NB4 (cell line): Measurements from ENCODE around the gene KLC1.

ENCODE experiments used
- DNase-seq: peaks from one replicate; pipeline ENCODE4 v3.0.0; 2010; ENCODE audit warnings: low read depth
- H3K4me3 ChIP-seq: one replicate; pipeline ENCODE4 v1.5.1; 2011; ENCODE audit warnings: mild to moderate bottlenecking, low read depth, low read length, moderate library complexity
- CTCF ChIP-seq: IDR thresholded peaks from one replicate; pipeline ENCODE4 v1.5.1; 2012; ENCODE audit warnings: low read depth, low read length
- MAX ChIP-seq: IDR thresholded peaks from 2 replicates; pipeline ENCODE4 v1.6.1; 2011; ENCODE audit warnings: low read depth, low read length
- MYC ChIP-seq: IDR thresholded peaks from 2 replicates; pipeline ENCODE4 v1.6.1; 2011; ENCODE audit warnings: low read depth, low read length
- POLR2A ChIP-seq: IDR thresholded peaks from 2 replicates; pipeline ENCODE4 v1.6.1; 2011; ENCODE audit warnings: mild to moderate bottlenecking; ENCODE audit not compliant: insufficient read length; ENCODE audit errors: extremely low read depth

KLC1 gene

GRCh38 chr14:103710771-103711377 lies 81.9 kb downstream of the KLC1 start:
- H3K4me3 ChIP-seq = no peak overlapping the region
- DNase-seq = no peak
- TF ChIP-seq CTCF = no peak
- TF ChIP-seq MYC = no peak
- TF ChIP-seq MAX = no peak
- TF ChIP-seq POLR2A = no peak

- no peak for DNase-seq
- TF ChIP-seq MYC (no peak), CTCF (no peak), POLR2A (no peak), MAX (no peak)
- H3K4me3 ChIP-seq = no peak overlapping the region
Measured at GRCh38 chr14:103711516-103712431, 82.8 kb downstream of the KLC1 start.

GRCh38 chr14:103712633-103713247 lies 83.7 kb downstream of the KLC1 start:
- TF ChIP-seq POLR2A = no peak
- TF ChIP-seq MYC = no peak
- TF ChIP-seq MAX = no peak
- TF ChIP-seq CTCF = no peak
- no peak overlapping the region for H3K4me3 ChIP-seq

GRCh38 chr14:103713304-103714062 lies 84.5 kb downstream of the KLC1 start:
- DNase-seq = no peak
- peak overlapping the region; percentile 1 for H3K4me3 ChIP-seq
- TF ChIP-seq POLR2A = no peak

More at GRCh38 chr14:103712633-103713247, 83.7 kb downstream of the KLC1 start:
- no peak for DNase-seq

GRCh38 chr14:103714063-103714724 lies 85.2 kb downstream of the KLC1 start:
- TF ChIP-seq MAX (no peak), CTCF (no peak), MYC (no peak), POLR2A (no peak)
- no peak for DNase-seq
- H3K4me3 ChIP-seq = peak overlapping the region; percentile 76
